Kidney glomerular epithelial cell (primary cell): ENCODE data around the gene IGFALS.

Experiments
- DNase-seq: peaks from one replicate; lab custom pipeline; 2025; lab: John Stamatoyannopoulos, UW

Gene IGFALS

GRCh38 chr16:1776991-1777374 is 16.5 kb downstream of the IGFALS start:
- no peak for DNase-seq

DNA sequence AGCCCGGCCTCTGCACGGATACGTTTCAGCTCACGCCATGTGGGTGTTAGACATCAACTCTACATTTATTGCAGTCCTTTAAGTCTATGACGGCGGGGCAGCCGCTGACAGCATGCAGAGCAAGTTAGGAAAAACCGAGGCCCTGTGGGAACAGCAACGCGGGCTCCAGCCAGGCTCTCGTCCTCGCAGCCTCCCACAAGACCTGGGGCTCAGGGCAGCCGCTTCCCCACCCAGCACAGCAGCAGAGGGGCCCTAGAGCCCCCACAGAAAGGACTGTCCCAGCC is 16.9 kb downstream of the IGFALS start:
- no peak for DNase-seq

- DNase-seq = no peak
Observed at GRCh38 chr16:1775846-1776671, 17.4 kb downstream of the IGFALS start.

GRCh38 chr16:1775006-1775845 is 18.3 kb downstream of the IGFALS start:
- DNase-seq = no peak

- DNase-seq = no peak
Observed at GRCh38 chr16:1774448-1774780, 19.1 kb downstream of the IGFALS start.

- no peak for DNase-seq
Observed at GRCh38 chr16:1773703-1774447, 19.6 kb downstream of the IGFALS start.

GRCh38 chr16:1772908-1773702 is 20.4 kb downstream of the IGFALS start, which contains the start of gene MRPS34:
MRPS34 (minus strand) TSS chr16:1773134; CDS start chr16:1773119, 15 bp downstream.
- peak; percentile 78 for DNase-seq

GRCh38 chr16:1772362-1772907 is 21.1 kb downstream of the IGFALS start, which contains the start of gene EME2:
EME2 (plus strand) TSS chr16:1772810; CDS start chr16:1773228, 418 bp downstream.
- DNase-seq = no peak

DNA sequence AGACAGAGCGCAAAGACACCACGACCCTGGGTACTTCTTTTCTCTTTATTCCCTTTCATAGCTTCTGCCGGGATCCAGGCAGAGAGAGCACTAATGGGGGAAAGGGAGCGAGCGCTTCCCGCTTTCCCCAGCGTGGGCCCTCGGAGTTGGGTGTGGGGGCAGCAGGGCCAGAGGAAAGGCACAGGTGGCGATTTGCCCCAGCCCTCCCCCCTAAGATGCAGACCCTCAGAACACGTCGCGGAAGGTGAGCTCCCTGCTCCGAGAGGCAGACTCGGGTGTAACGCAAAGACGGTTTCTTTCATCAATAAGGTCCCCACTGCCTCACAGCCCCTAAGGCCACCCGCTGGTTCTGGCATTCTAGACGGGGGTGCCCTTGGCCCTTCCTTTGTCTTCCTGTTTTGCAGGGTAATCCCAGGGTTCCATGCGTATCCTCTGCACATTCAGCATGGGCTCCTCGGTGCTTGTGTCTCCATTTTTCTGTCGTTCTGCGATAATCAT is 21.6 kb downstream of the IGFALS start:
- DNase-seq = no peak

GRCh38 chr16:1771188-1771863 is 22.2 kb downstream of the IGFALS start, which contains the start of gene NME3:
NME3 (minus strand) TSS chr16:1771543; CDS start chr16:1771534, 9 bp downstream.
- DNase-seq = no peak

DNA sequence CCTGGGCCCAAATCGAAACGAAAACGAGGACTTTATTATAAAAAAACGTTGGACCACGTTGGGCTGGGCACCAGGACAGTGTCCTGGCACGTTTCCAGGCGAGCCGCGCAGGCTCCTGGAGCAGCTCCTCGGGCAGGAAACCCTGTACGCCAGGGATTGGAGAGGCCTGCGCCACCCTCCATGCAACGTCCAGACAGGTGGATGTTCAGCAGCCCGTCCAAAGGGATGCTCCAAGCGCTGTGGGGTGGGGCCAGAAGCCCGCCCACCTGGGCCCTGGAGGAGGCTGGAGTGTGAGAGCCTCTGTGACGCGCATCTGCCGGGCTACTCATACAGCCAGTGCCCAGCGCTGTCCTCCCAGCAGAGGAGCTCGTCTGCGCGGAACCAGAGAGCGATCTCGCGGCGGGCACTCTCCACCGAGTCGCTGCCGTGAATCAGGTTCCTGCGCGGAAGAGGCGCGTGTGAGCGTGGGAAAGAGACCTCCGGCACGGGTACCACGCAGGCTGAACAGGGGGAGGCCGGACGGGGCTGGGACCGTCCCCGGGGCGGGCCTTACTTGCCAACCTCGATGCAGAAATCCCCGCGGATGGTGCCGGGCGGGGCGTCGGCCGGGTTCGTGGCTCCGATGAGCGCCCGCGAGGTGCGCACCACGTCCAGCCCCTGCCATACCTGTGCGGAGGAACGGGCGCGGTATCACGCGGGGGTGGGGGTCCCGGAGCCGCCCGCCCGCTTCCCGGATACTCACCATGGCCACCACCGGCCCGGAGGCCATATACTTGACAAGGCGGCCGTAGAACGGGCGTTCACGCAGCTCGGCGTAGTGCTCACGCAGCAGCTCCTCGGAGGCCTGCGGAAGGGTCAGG is 22.9 kb downstream of the IGFALS start:
- peak; percentile 73 for DNase-seq

- DNase-seq = no peak
Observed at GRCh38 chr16:1769402-1770300, 23.9 kb downstream of the IGFALS start.

DNA sequence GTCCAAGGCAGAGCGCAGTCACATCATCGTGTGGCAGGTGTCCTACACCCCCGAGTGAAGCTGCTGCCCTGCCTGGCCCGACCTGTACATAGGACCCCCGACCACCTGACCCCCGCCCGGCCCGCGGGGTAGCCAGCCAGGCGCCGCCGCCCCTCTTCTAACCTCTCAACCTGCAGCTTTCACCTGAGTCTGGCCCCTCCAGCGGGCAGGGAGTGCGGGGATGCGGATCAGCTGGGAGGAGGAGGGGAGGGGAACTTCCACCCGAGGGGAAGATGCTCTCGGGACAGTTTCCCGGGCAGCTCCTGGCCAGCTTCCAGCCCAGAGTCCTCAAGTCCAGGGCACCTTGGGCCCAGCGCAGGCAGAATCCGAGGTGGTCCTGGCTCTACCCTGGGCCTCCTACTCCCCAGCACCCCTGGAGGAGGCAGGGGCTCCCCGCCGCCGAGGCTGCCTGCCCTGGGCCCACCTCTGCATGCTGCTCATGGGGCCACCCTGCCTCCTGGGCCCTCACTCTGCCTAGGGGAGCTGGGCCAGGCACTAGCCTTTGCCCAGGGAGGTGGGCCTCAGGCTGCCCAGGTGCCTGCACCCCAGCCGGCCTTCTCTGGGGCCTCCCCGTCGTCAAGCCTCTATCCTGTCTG is 24.6 kb downstream of the IGFALS start:
- no peak for DNase-seq

DNA sequence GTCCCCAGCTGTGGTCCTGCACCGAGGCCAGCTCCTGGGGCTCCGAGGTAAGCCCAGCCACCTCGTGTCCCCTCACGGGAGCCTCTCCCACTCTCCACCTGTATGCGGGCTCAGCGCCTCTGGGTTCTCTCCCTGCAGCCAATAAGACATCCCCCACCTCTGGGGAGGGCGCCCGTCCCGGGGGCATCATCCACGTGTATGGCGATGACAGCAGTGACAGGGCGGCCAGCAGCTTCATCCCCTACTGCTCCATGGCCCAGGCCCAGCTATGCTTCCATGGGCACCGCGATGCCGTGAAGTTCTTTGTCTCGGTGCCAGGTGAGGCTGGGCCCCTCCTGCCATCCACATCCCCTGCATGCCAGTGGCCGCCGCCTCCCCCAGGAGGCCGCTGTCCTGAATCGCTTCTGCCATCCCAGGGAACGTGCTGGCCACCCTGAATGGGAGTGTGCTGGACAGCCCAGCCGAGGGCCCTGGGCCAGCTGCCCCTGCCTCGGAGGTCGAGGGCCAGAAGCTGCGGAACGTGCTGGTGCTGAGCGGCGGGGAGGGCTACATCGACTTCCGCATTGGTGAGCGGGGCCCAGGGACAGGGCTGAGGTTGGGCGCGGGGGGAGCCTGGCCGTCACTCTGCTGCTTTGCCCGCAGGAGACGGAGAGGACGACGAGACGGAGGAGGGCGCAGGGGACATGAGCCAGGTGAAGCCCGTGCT is 25.3 kb downstream of the IGFALS start:
- no peak for DNase-seq

DNA sequence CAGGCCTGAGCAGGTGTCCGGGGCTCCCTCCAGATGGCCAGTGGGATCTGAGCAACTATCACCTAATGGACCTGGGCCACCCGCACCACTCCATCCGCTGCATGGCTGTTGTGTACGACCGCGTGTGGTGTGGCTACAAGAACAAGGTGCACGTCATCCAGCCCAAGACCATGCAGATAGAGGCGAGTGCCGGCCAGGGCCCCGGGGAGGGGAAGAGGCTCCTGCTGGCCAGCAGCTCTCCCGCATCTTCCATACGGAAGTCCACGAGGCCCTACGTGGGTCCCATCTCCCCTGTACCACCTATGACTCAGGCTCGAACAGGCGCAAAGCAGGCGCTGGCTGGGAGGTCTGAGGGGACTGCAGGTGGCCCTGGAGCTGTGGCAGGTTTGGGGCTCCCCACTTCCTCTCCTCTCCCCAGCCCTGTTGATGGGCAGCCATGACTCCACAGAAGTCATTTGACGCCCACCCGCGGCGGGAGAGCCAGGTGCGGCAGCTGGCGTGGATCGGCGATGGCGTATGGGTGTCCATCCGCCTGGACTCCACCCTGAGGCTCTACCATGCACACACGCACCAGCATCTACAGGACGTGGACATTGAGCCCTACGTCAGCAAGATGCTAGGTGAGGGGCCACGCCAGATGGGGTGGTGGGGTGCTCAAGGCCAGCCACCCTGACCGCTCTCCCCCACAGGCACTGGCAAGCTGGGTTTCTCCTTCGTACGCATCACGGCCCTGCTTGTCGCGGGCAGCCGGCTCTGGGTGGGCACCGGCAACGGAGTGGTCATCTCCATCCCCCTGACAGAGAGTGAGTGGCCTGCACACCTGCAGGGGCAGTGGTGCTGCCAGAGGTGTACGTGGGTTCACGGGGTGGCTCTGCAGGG is 26.1 kb downstream of the IGFALS start:
- DNase-seq = no peak

- DNase-seq = no peak
Observed at GRCh38 chr16:1766701-1767100, 26.8 kb downstream of the IGFALS start.
